Natural killer cell (primary cell): ENCODE data around the gene FHIT. TPM values are rescaled to one million over a fixed set of nuclear protein-coding genes. Genes with fewer than 3 reads are reported as not detected.

ENCODE experiments used
- ATAC-seq, 3 donors: fragments of 150-1000 bp in 2 of 3; fragments of 200-7000 bp in 1 of 3; cut with Tn5 transposase; 1 replicate in 1 of 3; 2 replicates in 2 of 3; pipeline ENCODE4 v1.10.0; 2021; ENCODE audit warnings: mild to moderate bottlenecking in 2 of 3, moderate library complexity in 2 of 3
- DNase-seq, 2 donors: peaks; one replicate each; pipeline versions ENCODE4 v3.0.0 to v3.0.0-alpha.2; 2013 to 2021; ENCODE audit warnings: mixed read lengths in 1 of 2
- H3K27ac ChIP-seq: one replicate; pipeline ENCODE4 v1.5.1; 2013; ENCODE audit warnings: mild to moderate bottlenecking, low read length
- H3K27me3 ChIP-seq: one replicate; pipeline ENCODE4 v1.6.1; 2013; ENCODE audit warnings: low read length; ENCODE audit not compliant: control insufficient read depth, insufficient read depth
- H3K36me3 ChIP-seq: one replicate; pipeline ENCODE4 v1.6.1; 2013; ENCODE audit warnings: low read length; ENCODE audit not compliant: control insufficient read depth, insufficient read depth
- H3K4me1 ChIP-seq: one replicate; pipeline ENCODE4 v1.6.1; 2013; ENCODE audit warnings: low read length; ENCODE audit not compliant: control insufficient read depth, insufficient read depth
- H3K4me3 ChIP-seq: one replicate; pipeline ENCODE4 v1.5.1; 2013; ENCODE audit warnings: low read length
- H3K9me3 ChIP-seq: one replicate; pipeline ENCODE4 v1.6.1; 2013; ENCODE audit warnings: low read length; ENCODE audit not compliant: control insufficient read depth, insufficient read depth
- H3K27ac Mint-ChIP-seq, 2 donors: one replicate each; pipeline ENCODE4 v1.8.0; 2022; ENCODE audit warnings: mild to moderate bottlenecking in 2 of 2, mixed read lengths in 2 of 2, moderate library complexity in 1 of 2
- H3K27me3 Mint-ChIP-seq, 2 donors: one replicate each; pipeline ENCODE4 v1.8.0; 2022; ENCODE audit warnings: low read depth in 2 of 2, mixed read lengths in 2 of 2
- H3K36me3 Mint-ChIP-seq: one replicate; pipeline ENCODE4 v1.8.0; 2022; ENCODE audit warnings: mixed read lengths
- H3K4me1 Mint-ChIP-seq, 2 donors: one replicate each; pipeline ENCODE4 v1.8.0; 2022; ENCODE audit warnings: mixed read lengths in 2 of 2
- H3K4me3 Mint-ChIP-seq: one replicate; pipeline ENCODE4 v1.8.0; 2022; ENCODE audit warnings: mild to moderate bottlenecking, moderate library complexity, mixed read lengths
- H3K9me3 Mint-ChIP-seq, 2 donors: one replicate each; pipeline ENCODE4 v1.8.0; 2022; ENCODE audit warnings: mixed read lengths in 2 of 2
- CTCF ChIP-seq: fragments of 200-600 bp; IDR thresholded peaks from one replicate; pipeline ENCODE4 v1.8.0; 2022; ENCODE audit warnings: antibody characterized with exemption
- whole genome bisulfite sequencing: methylation state at CpG from one replicate; pipeline ENCODE4 v1.1.7; 2013; ENCODE audit warnings: missing lambda C conversion rate; ENCODE audit not compliant: insufficient coverage; 5-methylcytosine and 5-hydroxymethylcytosine counted together
- intact Hi-C: fragments of 100-400 bp; cut with micrococcal nuclease; formaldehyde crosslinking; loops from one replicate; pipeline ENCODE4 v1.14.2; 2022
- total RNA-seq, 4 donors: library from RNA; stranded (reverse); fragments of 120-200 nt in 1 of 4; gene quantifications; one replicate each; pipeline versions ENCODE4 v1.2.3 to v1.2.4, GENCODE V29; 2013 to 2022

FHIT gene
- total RNA-seq, 3 donors from 2014 or later (not counting 1 experiment from before 2014, with no cell fraction given) = 2.7 to 6.1 (median 3.3) TPM

- 93% methylated on average over 4 of the region's 4 CpGs for WGBS
- Mint-ChIP-seq H3K9me3 (no peaks in the 10 kb centered on the region), H3K4me1 (peaks cover 0 to 8% of the 10 kb centered on the region in 2 donors), H3K4me3 (no peak overlapping the region), H3K27ac (no peak overlapping the region), H3K27me3 (peaks cover 2 to 5% of the 10 kb centered on the region in 2 donors), H3K36me3 (no peaks in the 10 kb centered on the region)
- ATAC-seq (no peak), DNase-seq (no peak)
- Histone ChIP-seq H3K4me3 (no peak overlapping the region), H3K9me3 (no peaks in the 10 kb centered on the region), H3K4me1 (no peaks in the 10 kb centered on the region), H3K27ac (no peak overlapping the region), H3K27me3 (no peaks in the 10 kb centered on the region), H3K36me3 (no peaks in the 10 kb centered on the region)
- TF ChIP-seq CTCF = no peak
- intact Hi-C loops = no loop called here
Observed at GRCh38 chr3:60073228-60073627, 1178.0 kb downstream of the FHIT start.

GRCh38 chr3:60070366-60070765 lies 1180.9 kb downstream of the FHIT start:
- no peak for ATAC-seq
- H3K27ac Mint-ChIP-seq = no peak overlapping the region

GRCh38 chr3:60065227-60065868 lies 1185.9 kb downstream of the FHIT start:
- no peaks in the 10 kb centered on the region for H3K36me3 ChIP-seq
- ATAC-seq = peak in 2 of 3 donors; percentile 22 to 25
- DNase-seq = no peak
- H3K27me3 ChIP-seq = no peaks in the 10 kb centered on the region
- TF ChIP-seq CTCF = no peak
- Mint-ChIP-seq H3K9me3 (no peaks in the 10 kb centered on the region), H3K27ac (peak overlapping the region; percentile 73 to 91), H3K4me1 (peaks cover 39 to 41% of the 10 kb centered on the region in 2 donors), H3K27me3 (no peaks in the 10 kb centered on the region), H3K36me3 (no peaks in the 10 kb centered on the region), H3K4me3 (peak overlapping the region; percentile 21)
- H3K9me3 ChIP-seq = no peaks in the 10 kb centered on the region
- WGBS = 97% methylated on average over 2 of the region's 2 CpGs
- intact Hi-C loops = loop anchor here (1.0 to 2.0 kb wide), 2 partner anchors 55 to 109 kb away; no protein-coding TSS in a partner anchor
- no peak overlapping the region for H3K4me3 ChIP-seq
- peak overlapping the region; percentile 3 for H3K27ac ChIP-seq
- peaks cover 10% of the 10 kb centered on the region for H3K4me1 ChIP-seq

More at GRCh38 chr3:60070366-60070765, 1180.9 kb downstream of the FHIT start:
- WGBS = 91% methylated on average over 3 of the region's 3 CpGs
- TF ChIP-seq CTCF = no peak
- H3K36me3 Mint-ChIP-seq = no peaks in the 10 kb centered on the region
- Histone ChIP-seq H3K27ac (no peak overlapping the region), H3K4me3 (no peak overlapping the region), H3K4me1 (peaks cover 6% of the 10 kb centered on the region), H3K36me3 (no peaks in the 10 kb centered on the region), H3K9me3 (no peaks in the 10 kb centered on the region), H3K27me3 (no peaks in the 10 kb centered on the region)
- H3K27me3 Mint-ChIP-seq = peaks cover 2 to 5% of the 10 kb centered on the region in 2 donors
- no peak overlapping the region for H3K4me3 Mint-ChIP-seq
- H3K9me3 Mint-ChIP-seq = no peaks in the 10 kb centered on the region
- intact Hi-C loops = no loop called here
- no peak for DNase-seq
- H3K4me1 Mint-ChIP-seq = peaks cover 10 to 13% of the 10 kb centered on the region in 2 donors
